HG03196 (cell line): ENCODE results near the gene TXNDC8.
A peak's percentile ranks its signal among the peaks of the same experiment; 100 is the strongest.
"Not testable (repeated sequence)": the region's sequence is repeated elsewhere in the genome, so short reads cannot be mapped to it uniquely, and the experiment has no call there.

ENCODE experiments used
- ATAC-seq: cut with Tn5 transposase; IDR thresholded peaks from one replicate; pipeline ENCODE4 v1.9.1; 2021; ENCODE audit not compliant: unreplicated experiment

The TXNDC8 gene

DNA sequence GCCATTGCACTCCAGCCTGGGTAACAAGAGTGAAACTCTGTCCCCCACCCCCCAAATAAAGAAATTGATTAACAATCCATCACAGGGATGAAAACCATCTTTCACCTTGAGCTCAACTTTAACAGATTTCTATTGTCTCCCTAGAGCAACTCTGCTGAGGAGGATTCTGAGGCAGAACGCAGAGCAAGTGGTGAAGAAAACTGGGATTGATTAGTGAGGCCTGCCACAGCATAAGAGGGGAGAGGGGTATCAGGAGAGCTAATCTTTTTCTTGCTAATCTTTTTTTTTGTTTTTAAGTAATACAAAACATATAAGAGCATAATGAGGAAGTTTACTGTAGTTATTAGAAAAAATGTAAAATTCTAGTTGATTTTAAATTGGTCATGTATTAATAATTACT lies 8.9 kb downstream of the TXNDC8 start:
- no peak for ATAC-seq

DNA sequence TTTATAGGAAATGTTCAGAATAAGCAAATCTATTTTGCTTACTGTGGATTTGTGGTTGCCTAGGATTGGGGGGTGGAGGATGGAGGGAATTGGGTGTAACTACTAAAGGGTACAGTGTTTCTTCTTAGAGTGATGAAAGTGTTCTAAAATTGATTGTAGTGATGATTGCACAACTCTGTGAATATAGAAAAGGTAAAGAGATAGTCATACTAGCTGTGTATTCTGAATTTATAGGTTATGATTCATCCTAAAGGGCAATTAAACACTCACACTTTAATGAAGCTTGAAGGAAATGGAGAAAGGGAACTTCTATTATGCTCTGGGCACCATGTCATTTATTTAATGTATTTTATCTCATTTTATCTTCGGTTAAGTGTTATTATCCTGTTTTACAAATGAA lies 9.9 kb downstream of the TXNDC8 start:
- ATAC-seq: no peak

DNA sequence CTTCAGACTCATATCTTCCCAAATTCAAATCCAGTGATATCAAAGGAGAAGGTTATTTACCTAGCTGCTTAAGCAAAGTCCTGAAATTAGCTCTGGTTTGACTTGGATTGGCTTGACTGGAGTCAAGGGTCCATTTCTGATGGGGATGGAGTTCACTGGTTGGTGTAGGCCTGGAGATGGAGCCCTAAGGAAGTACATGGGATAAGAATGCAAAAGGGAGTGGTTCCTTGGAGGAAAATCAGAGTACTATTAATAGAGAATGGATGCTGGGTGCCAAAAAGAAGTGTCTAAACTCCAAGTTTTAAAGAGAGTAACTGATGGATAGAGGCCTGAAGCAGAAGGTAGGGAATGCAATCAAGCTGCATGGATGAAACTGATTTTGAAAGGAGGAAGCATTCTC lies 13.8 kb downstream of the TXNDC8 start:
- ATAC-seq: no peak

GRCh38 chr9:110320651-110321445 lies 16.8 kb downstream of the TXNDC8 start:
- ATAC-seq: no peak

DNA sequence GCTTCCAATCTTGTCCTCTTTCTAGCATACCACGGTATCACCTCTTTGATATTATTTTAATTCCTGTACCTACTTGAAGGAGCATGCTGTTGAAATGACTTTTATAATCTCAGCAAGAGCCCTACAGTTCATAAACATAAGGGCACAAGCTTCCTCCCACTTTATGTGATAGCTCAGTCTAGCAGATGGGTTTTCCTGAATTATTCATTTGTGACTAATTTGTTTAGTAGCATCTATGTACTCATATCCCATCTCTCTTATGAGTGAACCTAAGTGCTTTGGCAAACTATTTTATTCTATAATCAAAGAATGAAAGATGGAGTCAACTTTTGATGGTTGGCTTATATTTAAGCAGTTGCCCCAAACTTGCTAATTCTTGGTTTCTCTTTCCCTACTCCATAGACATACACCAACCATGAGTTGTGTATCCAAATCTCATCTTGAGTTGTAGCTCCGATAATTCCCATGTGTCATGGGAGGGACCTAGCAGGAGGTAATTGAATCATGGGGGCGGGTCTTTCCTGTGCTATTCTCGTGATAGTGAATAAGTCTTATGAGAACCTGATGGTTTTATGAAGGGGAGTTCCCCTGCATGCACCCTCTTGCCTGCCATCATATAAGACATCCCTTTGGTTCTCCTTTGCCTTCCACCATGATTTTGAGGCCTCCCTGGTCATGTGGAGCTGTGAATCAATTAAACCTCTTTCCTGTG lies 17.7 kb downstream of the TXNDC8 start:
- ATAC-seq: no peak

DNA sequence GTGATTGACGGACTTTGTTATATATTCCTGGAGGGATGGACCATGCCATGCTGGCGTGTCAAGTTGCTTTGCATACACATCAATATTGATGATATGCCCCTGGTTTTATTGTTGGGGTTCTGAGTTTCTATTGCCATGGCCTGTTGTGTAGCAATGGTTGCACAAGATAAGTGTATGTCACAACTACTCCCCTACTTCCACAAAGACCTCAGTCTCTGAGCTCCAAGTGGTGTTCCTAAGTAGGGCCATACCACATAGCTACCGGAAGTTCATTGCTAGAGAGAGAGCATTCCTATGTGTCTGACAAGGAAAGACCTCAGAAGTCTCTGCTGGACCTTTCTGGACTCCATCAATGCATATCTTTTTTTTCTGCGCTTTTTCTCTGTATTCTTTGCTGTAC lies 19.8 kb downstream of the TXNDC8 start:
- ATAC-seq: no peak

GRCh38 chr9:110316261-110317075 lies 21.2 kb downstream of the TXNDC8 start:
- ATAC-seq: peak; percentile 95

- ATAC-seq: not testable (repeated sequence)
Observed at GRCh38 chr9:110311978-110312377, 25.7 kb downstream of the TXNDC8 start.

GRCh38 chr9:110309681-110310080 lies 28.0 kb downstream of the TXNDC8 start:
- no peak for ATAC-seq

GRCh38 chr9:110308633-110309038 lies 29.0 kb downstream of the TXNDC8 start:
- peak; percentile 56 for ATAC-seq

GRCh38 chr9:110307191-110307590 lies 30.5 kb downstream of the TXNDC8 start:
- ATAC-seq: no peak

- ATAC-seq: no peak
Observed at GRCh38 chr9:110303133-110303532, 34.5 kb downstream of the TXNDC8 start.

GRCh38 chr9:110298043-110298605 lies 39.5 kb downstream of the TXNDC8 start:
- no peak for ATAC-seq

DNA sequence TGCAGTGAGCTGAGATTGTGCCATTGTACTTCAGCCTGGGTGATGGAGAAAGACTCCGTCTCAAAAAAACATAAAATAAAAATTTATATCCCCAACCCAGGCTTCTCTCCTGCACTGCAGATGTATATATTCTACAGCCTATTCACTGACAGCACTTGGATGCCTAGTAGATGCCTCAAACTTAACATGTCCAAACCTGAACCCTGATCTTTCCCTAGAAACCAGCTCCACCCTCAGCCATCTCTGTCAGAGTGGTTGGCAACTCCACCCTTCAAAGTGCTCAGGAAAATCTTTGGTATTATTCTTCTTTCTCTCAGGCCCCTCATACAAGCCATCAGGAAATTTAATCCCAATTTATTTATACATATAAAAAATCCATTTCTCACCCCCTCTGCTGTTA lies 44.4 kb downstream of the TXNDC8 start:
- ATAC-seq: no peak

- no peak for ATAC-seq
Observed at GRCh38 chr9:110291921-110292557, 45.6 kb downstream of the TXNDC8 start.

GRCh38 chr9:110290001-110290400 lies 47.7 kb downstream of the TXNDC8 start:
- no peak for ATAC-seq

- ATAC-seq: no peak
Observed at GRCh38 chr9:110288503-110288902, 49.2 kb downstream of the TXNDC8 start.

DNA sequence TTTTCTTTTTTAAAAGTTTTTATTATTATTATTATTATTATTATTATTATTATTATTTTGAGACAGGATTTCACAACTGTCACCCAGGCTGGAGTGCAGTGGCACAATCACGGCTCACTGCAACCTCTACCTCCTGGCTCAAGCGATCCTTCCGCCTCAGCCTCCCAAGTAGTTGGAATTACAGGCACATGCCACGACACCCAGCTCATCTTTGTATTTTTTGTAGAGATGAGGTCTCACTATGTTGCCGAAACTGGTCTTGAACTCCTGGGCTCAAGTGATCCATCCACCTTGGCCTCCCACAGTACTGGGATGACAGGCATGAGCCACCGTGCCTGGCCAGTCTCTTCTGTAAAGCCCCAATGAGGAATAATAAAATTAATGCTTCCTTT lies 50.4 kb downstream of the TXNDC8 start:
- ATAC-seq: no peak

DNA sequence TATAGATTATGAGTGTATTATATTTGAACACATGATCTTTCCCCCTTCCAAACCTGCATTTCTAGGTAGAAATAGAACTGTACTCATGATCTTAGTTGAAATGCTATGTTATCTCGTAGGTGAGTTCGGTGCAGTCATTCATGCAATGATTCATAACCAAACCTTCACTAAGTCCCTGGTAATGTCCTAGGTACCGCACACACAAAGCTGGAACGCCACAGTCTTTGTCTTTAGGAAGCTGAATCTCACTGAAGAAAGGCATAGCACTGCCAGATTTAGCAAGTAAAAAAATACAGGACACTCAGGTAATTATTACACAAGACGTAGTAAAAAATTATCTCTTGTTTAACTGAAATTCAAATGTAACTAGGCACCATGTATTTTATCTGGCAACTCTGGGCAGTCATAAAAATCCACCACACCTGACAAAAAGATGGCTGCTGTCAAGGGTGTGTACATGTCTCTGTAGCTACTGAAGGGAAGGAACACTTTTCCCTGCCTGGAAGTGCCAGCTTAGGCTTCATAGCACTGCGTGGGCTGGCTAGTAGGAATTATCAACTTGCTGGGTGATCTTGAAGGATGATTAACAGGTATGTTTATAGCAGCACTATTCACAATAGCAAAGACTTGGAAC lies 53.3 kb downstream of the TXNDC8 start:
- ATAC-seq: no peak

DNA sequence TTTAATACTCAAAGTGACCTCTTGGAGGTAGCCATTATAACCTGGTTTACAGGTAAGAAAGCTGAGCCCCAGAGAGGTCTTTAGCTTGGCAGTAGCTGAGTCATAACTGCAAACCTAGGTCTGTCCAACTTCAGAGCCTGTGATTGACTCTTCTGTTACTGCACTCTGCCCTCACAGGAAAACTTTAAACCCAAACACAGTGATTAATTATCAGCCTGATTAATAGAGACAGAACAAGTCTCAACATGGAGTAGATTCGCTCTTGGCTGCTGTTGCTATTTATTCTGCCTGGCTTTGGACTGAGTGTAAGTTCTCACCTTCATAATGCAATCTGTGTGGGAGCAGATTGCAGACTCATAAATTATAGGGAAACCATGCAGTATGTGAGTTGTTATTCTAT lies 53.9 kb downstream of the TXNDC8 start:
- no peak for ATAC-seq

GRCh38 chr9:110282739-110283081 lies 55.0 kb downstream of the TXNDC8 start:
- no peak for ATAC-seq
